Uterus (tissue), 2 donors: ENCODE results near the gene KCNMA1.

Experiments used
- CTCF ChIP-seq, 4 experiments: fragments of 200-600 bp in 2 of 4; fragments of 450-650 bp in 2 of 4; sonication (generic) in 2 of 4; IDR thresholded peaks; one replicate each; pipeline ENCODE4 v1.5.1; 2016 to 2019; ENCODE audit warnings: antibody characterized with exemption in 4 of 4, mild to moderate bottlenecking in 2 of 4, moderate library complexity in 1 of 4
- POLR2A ChIP-seq, 2 donors: fragments of 450-650 bp; IDR thresholded peaks; one replicate each; pipeline ENCODE4 v1.6.1; 2016; ENCODE audit warnings: antibody characterized with exemption in 2 of 2, mild to moderate bottlenecking in 1 of 2, moderate library complexity in 1 of 2

- TF ChIP-seq CTCF (IDR thresholded peaks at IDR 0.05) (no peak), POLR2A (IDR thresholded peaks at IDR 0.05) (no peak)
Observed at GRCh38 chr10:77315496-77316129, 322.0 kb downstream of the KCNMA1 start.
